ENCODE data around the gene HOXD9.

Gene HOXD9

DNA sequence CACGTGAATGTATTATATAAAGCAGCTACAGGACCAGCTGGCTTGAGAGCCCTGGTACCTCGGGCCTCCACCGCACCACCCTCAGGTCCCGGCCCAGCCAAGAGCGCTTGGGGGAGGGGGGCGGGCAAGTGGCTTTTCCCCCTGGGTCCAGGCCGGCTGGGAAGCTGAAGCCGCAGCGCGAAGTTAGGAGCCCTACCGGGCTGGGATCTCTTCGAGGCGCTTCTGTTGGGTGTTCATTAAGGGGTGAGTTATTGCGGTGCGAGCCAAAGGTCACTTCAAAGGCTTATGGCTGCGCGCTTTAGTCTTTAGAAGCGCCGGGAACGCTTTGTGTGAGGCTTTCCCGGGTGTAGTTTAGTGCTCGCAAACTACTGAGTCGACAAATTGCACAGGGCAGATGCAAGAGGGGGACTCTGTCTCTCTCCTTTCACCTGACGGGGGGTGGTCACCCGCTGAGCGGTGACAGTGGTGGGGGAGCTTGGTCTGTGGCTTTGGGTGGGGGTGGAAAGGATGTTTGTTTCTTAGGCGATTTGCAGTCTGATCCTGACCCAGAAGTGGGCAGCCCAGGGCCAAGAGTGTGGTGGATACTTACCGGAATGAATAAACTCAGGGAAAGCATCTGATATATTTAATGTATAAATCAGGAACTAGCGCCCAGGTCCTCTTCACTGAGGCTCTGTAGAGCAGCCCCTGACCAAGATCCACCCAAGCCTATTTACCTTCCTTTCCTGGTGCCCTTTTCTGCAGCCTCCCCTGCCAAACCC, 40.6 kb downstream of the HOXD9 start:
- FAIRE-seq (no peak), DNase-seq (ENCODE audit: insufficient read length, low spot score) (no peak)
- no peak for TF ChIP-seq POU2F2 (IDR thresholded peaks at IDR 0.05; ENCODE audit: low read depth, low read length)
- TF ChIP-seq POLR2A (IDR thresholded peaks at IDR 0.05; ENCODE audit: low read depth, low read length) = no peak
- no peak for TF ChIP-seq POLR2AphosphoS5 (IDR thresholded peaks at IDR 0.05; ENCODE audit: low read depth, low read length)
- no peak for TF ChIP-seq PAX5 (IDR thresholded peaks at IDR 0.05; ENCODE audit: insufficient read depth, low read length, severe bottlenecking)
- no peak for TF ChIP-seq TAF1 (IDR thresholded peaks at IDR 0.05; ENCODE audit: low read depth, low read length)
- no peak for TF ChIP-seq SPI1 (IDR thresholded peaks at IDR 0.05; ENCODE audit: low read depth, low read length)

DNA sequence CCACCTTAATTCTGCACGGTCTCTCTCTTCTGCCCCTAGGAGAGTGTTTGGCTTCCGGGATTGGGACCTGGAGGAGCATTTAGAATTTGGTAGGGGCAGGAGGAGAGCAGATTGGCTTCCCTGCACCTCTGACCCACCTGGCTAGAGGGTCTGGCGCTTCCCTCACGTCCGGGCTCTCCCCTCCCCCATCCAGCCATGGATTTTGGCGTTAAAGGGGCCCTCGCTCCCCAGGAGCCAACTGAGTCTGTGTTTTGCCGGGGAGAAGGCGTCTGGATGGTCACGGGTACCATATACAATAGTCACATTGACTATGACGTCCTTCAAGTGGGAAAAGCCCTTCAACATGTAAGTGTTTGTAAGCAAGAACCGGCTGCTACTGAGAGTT, 41.1 kb downstream of the HOXD9 start:
- no peak for TF ChIP-seq SPI1 (IDR thresholded peaks at IDR 0.05; ENCODE audit: low read depth, low read length)
- TF ChIP-seq POU2F2 (IDR thresholded peaks at IDR 0.05; ENCODE audit: low read depth, low read length) = no peak
- no peak for TF ChIP-seq TAF1 (IDR thresholded peaks at IDR 0.05; ENCODE audit: low read depth, low read length)
- TF ChIP-seq POLR2AphosphoS5 (IDR thresholded peaks at IDR 0.05; ENCODE audit: low read depth, low read length) = no peak
- no peak for TF ChIP-seq PAX5 (IDR thresholded peaks at IDR 0.05; ENCODE audit: insufficient read depth, low read length, severe bottlenecking)

DNA sequence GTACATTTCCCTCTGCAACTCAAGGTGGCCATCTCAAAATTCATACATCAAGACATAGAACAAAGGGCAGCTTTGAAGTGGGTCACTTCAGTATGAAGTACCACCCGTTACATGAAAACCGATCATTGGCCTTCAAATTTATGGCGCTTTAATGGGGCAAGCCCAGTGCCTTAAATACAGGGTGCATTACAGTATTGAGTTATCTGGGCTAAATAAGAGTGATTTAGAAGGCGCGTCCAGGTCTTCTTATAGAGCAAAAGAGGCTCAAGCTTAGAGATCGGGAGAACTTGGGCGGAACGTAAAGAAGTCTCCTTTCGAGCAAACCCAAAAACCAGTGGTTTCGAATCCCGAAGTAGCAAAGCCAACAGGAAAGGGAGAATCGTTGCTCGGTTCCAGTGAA, 41.7 kb downstream of the HOXD9 start:
- DNase-seq (ENCODE audit: insufficient read length, low spot score) = no peak
- no peak for FAIRE-seq
- TF ChIP-seq SPI1 (IDR thresholded peaks at IDR 0.05; ENCODE audit: low read depth, low read length) = no peak
- TF ChIP-seq POLR2AphosphoS5 (IDR thresholded peaks at IDR 0.05; ENCODE audit: low read depth, low read length) = no peak
- no peak for TF ChIP-seq POU2F2 (IDR thresholded peaks at IDR 0.05; ENCODE audit: low read depth, low read length)
- TF ChIP-seq POLR2A (IDR thresholded peaks at IDR 0.05; ENCODE audit: low read depth, low read length) = no peak
- no peak for TF ChIP-seq TAF1 (IDR thresholded peaks at IDR 0.05; ENCODE audit: low read depth, low read length)
- TF ChIP-seq PAX5 (IDR thresholded peaks at IDR 0.05; ENCODE audit: insufficient read depth, low read length, severe bottlenecking) = no peak

More for the DNA sequence above, 41.1 kb downstream of the HOXD9 start:
- DNase-seq (ENCODE audit: insufficient read length, low spot score) = no peak
- no peak for FAIRE-seq

DNA sequence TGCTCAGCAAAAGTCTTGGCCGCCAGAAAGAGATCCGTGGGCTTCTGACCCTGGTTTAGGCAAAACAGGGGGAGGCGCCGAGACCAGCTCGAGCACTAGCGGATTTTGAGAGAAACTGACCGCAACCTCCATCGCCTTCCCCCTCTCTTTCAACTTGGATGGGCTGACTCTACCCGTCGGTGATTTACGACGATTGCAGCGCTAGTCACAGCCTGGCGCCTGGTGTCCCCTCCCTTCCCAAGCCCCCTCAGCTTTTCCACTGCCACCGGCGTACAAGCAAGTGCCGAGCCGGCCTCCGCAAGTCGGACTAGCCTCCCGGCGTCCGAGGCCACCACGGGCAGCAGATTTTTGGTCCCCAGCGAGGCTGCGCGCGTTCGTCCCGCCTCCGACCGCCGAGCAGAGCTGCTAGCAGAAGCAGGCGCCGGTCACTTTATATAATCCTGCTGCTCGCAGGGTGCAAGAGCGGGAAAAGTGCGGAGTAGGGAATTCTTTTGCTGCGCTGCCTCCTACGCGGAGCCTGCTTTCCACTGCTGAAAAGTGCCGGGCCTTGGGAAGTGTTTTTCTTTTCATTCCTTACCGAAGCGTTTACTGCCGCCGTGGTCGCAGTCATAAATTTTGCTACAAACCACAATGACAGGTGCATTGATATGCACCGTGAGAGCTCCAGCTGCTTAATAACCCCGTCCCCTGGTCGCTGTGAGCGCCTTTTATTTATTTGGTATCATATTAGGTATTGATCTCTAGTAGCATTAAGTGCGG, 42.3 kb downstream of the HOXD9 start:
- TF ChIP-seq PAX5 (IDR thresholded peaks at IDR 0.05; ENCODE audit: insufficient read depth, low read length, severe bottlenecking) (no peak), SPI1 (IDR thresholded peaks at IDR 0.05; ENCODE audit: low read depth, low read length) (no peak), POU2F2 (IDR thresholded peaks at IDR 0.05; ENCODE audit: low read depth, low read length) (no peak), POLR2AphosphoS5 (IDR thresholded peaks at IDR 0.05; ENCODE audit: low read depth, low read length) (no peak), TAF1 (IDR thresholded peaks at IDR 0.05; ENCODE audit: low read depth, low read length) (no peak), POLR2A (IDR thresholded peaks at IDR 0.05; ENCODE audit: low read depth, low read length) (no peak)
- FAIRE-seq (no peak), DNase-seq (ENCODE audit: insufficient read length, low spot score) (no peak)

DNA sequence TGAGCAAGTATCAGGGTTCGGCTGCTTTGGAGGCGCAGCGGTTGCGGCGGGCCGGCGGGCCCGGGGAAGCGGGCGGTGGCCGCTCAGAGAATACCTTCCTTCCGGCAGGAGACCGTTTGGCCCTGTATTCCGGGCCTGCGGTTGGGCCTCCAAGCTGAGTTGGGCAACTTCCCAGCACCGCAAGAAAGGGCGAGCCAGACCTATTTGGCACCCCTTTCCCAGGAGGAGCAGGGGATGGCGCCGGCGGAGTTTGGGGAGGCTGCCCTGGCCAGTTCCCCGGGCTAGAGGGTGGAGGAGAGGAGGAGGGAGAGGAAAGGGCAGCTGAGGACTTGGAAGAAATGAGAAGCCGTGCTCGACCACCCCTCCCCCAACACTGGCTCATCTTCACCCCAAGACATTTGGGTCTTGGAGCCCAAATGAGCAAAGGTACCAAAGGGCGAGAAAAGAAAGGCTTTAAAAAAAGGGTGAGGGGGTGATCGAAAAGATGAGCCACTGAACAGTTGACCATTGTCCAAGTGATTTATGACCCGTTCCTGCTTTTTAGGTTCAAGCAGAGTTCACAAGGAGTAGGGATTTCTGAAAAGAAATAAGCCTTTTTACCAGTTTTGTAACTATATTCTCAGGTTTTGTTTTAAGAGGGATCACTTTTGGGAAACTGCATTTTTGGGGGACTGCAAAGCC, 43.0 kb downstream of the HOXD9 start:
- no peak for FAIRE-seq

DNA sequence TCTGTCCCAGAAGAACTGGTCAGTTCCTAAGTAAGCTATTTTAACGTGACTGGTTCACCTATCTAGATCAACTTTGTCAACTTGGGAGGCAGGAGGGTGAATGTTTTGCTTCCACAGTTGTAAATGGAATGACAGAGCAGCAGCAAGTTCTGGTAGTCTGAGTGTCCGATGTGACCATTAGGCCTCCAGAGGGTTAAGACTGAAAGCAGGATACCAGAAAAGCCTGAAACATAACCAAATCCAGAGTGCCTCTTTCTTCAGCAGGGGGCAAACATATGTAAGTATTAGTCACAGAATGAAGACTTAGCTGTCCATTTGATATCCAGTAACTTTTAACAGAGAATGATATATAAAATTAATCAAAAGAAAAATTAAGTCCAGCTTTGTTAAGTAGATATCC, 43.8 kb downstream of the HOXD9 start:
- FAIRE-seq (no peak), DNase-seq (ENCODE audit: insufficient read length, low spot score) (no peak)
- TF ChIP-seq POU2F2 (IDR thresholded peaks at IDR 0.05; ENCODE audit: low read depth, low read length) (no peak), POLR2AphosphoS5 (IDR thresholded peaks at IDR 0.05; ENCODE audit: low read depth, low read length) (no peak), POLR2A (IDR thresholded peaks at IDR 0.05; ENCODE audit: low read depth, low read length) (no peak), SPI1 (IDR thresholded peaks at IDR 0.05; ENCODE audit: low read depth, low read length) (no peak), PAX5 (IDR thresholded peaks at IDR 0.05; ENCODE audit: insufficient read depth, low read length, severe bottlenecking) (no peak), TAF1 (IDR thresholded peaks at IDR 0.05; ENCODE audit: low read depth, low read length) (no peak)

More for the DNA sequence above, 43.0 kb downstream of the HOXD9 start:
- DNase-seq (ENCODE audit: insufficient read length, low spot score) = no peak
- TF ChIP-seq POLR2AphosphoS5 (IDR thresholded peaks at IDR 0.05; ENCODE audit: low read depth, low read length) = no peak
- TF ChIP-seq POLR2A (IDR thresholded peaks at IDR 0.05; ENCODE audit: low read depth, low read length) = no peak
- TF ChIP-seq TAF1 (IDR thresholded peaks at IDR 0.05; ENCODE audit: low read depth, low read length) = no peak
- no peak for TF ChIP-seq POU2F2 (IDR thresholded peaks at IDR 0.05; ENCODE audit: low read depth, low read length)
- TF ChIP-seq SPI1 (IDR thresholded peaks at IDR 0.05; ENCODE audit: low read depth, low read length) = no peak
- no peak for TF ChIP-seq PAX5 (IDR thresholded peaks at IDR 0.05; ENCODE audit: insufficient read depth, low read length, severe bottlenecking)

DNA sequence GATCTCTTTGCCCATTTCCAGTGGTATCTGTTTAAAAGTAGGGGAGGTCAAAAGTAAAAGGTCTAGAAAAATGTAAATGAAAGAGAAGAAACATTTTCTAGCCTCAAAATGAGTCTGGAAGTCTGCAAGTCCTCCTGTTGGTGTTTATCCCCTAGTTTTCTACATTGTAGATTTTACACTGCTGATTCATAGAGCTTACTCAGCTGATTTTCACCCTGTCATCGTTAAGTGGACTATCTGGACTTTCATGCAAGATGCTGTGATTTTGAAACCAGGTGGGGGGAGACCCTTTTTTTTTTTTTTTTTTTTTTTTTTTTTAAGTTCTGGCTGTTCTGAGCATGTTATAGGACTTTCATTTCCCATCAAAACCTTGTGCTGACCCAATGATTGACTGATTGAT, 44.9 kb downstream of the HOXD9 start:
- DNase-seq (ENCODE audit: insufficient read length, low spot score) (no peak), FAIRE-seq (no peak)
- no peak for TF ChIP-seq POLR2AphosphoS5 (IDR thresholded peaks at IDR 0.05; ENCODE audit: low read depth, low read length)
- TF ChIP-seq SPI1 (IDR thresholded peaks at IDR 0.05; ENCODE audit: low read depth, low read length) = no peak
- no peak for TF ChIP-seq PAX5 (IDR thresholded peaks at IDR 0.05; ENCODE audit: insufficient read depth, low read length, severe bottlenecking)
- no peak for TF ChIP-seq POLR2A (IDR thresholded peaks at IDR 0.05; ENCODE audit: low read depth, low read length)
- no peak for TF ChIP-seq TAF1 (IDR thresholded peaks at IDR 0.05; ENCODE audit: low read depth, low read length)
- no peak for TF ChIP-seq POU2F2 (IDR thresholded peaks at IDR 0.05; ENCODE audit: low read depth, low read length)

DNA sequence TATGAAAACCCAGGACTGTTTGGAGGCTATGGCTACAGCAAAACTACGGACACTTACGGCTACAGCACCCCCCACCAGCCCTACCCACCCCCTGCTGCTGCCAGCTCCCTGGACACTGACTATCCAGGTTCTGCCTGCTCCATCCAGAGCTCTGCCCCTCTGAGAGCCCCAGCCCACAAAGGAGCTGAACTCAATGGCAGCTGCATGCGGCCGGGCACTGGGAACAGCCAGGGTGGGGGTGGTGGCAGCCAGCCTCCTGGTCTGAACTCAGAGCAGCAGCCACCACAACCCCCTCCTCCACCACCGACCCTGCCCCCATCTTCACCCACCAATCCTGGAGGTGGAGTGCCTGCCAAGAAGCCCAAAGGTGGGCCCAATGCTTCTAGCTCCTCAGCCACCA, 46.7 kb downstream of the HOXD9 start:
- FAIRE-seq (no peak), DNase-seq (ENCODE audit: insufficient read length, low spot score) (no peak)
- no peak for TF ChIP-seq PAX5 (IDR thresholded peaks at IDR 0.05; ENCODE audit: insufficient read depth, low read length, severe bottlenecking)
- TF ChIP-seq TAF1 (IDR thresholded peaks at IDR 0.05; ENCODE audit: low read depth, low read length) = no peak
- no peak for TF ChIP-seq POLR2A (IDR thresholded peaks at IDR 0.05; ENCODE audit: low read depth, low read length)
- no peak for TF ChIP-seq POLR2AphosphoS5 (IDR thresholded peaks at IDR 0.05; ENCODE audit: low read depth, low read length)
- no peak for TF ChIP-seq SPI1 (IDR thresholded peaks at IDR 0.05; ENCODE audit: low read depth, low read length)
- TF ChIP-seq POU2F2 (IDR thresholded peaks at IDR 0.05; ENCODE audit: low read depth, low read length) = no peak

DNA sequence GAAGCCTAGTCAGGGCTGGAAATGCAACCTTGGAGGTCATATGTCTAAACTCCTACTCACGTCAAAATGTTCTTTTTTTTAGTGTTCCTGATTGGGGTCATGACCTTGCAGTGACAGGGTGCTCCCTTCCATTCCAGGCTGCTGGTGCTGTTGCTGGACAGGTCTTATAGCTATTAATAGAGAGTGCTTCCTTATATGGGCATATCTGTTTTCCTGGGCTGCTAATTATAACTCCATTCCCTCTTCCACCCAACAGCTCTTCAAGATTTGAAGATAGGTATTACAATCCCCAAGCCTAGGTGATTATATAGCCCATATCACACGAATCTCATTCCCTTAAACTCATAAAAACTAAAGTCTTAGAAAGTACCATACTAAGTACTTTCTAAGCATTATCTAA, 47.2 kb downstream of the HOXD9 start:
- FAIRE-seq = no peak

More for the DNA sequence above, 47.2 kb downstream of the HOXD9 start:
- no peak for DNase-seq (ENCODE audit: insufficient read length, low spot score)
- no peak for TF ChIP-seq TAF1 (IDR thresholded peaks at IDR 0.05; ENCODE audit: low read depth, low read length)
- TF ChIP-seq POLR2A (IDR thresholded peaks at IDR 0.05; ENCODE audit: low read depth, low read length) = no peak
- TF ChIP-seq SPI1 (IDR thresholded peaks at IDR 0.05; ENCODE audit: low read depth, low read length) = no peak
- no peak for TF ChIP-seq PAX5 (IDR thresholded peaks at IDR 0.05; ENCODE audit: insufficient read depth, low read length, severe bottlenecking)
- no peak for TF ChIP-seq POLR2AphosphoS5 (IDR thresholded peaks at IDR 0.05; ENCODE audit: low read depth, low read length)
- TF ChIP-seq POU2F2 (IDR thresholded peaks at IDR 0.05; ENCODE audit: low read depth, low read length) = no peak
